Uterus (tissue), 2 donors: ENCODE results near the gene IRAK3.

ENCODE experiments used
- POLR2A ChIP-seq, 2 donors: fragments of 450-650 bp; IDR thresholded peaks; one replicate each; pipeline ENCODE4 v1.6.1; 2016; ENCODE audit warnings: antibody characterized with exemption in 2 of 2, mild to moderate bottlenecking in 1 of 2, moderate library complexity in 1 of 2
- TF ChIP-seq, protein P1 (sequence below), 4 experiments: fragments of 200-600 bp in 2 of 4; fragments of 450-650 bp in 2 of 4; sonication (generic) in 2 of 4; IDR thresholded peaks; one replicate each; pipeline ENCODE4 v1.5.1; 2016 to 2019; ENCODE audit warnings: antibody characterized with exemption in 4 of 4, mild to moderate bottlenecking in 2 of 4, moderate library complexity in 1 of 4

DNA sequence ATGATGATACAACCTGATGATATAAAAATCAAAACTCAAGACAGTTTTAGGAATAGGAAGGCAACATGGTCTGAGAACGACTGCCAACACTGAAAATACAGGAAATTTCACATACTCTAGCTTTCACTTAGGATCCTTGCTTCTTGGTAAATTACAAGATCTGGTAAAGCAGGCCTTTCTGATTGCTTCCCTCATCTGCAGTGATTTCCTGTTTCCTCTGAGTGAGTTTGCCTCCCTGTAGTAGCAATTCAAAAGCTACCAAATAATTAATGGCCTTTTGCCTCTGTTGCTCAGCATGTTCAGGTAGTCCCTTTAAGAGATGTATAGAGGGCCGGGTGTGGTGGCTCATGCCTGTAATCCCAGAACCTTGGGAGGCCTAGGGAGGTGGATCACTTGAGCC lies 2.0 kb upstream of the IRAK3 start:
- TF ChIP-seq, protein P1, sequence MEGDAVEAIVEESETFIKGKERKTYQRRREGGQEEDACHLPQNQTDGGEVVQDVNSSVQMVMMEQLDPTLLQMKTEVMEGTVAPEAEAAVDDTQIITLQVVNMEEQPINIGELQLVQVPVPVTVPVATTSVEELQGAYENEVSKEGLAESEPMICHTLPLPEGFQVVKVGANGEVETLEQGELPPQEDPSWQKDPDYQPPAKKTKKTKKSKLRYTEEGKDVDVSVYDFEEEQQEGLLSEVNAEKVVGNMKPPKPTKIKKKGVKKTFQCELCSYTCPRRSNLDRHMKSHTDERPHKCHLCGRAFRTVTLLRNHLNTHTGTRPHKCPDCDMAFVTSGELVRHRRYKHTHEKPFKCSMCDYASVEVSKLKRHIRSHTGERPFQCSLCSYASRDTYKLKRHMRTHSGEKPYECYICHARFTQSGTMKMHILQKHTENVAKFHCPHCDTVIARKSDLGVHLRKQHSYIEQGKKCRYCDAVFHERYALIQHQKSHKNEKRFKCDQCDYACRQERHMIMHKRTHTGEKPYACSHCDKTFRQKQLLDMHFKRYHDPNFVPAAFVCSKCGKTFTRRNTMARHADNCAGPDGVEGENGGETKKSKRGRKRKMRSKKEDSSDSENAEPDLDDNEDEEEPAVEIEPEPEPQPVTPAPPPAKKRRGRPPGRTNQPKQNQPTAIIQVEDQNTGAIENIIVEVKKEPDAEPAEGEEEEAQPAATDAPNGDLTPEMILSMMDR (IDR thresholded peaks at IDR 0.05) = no peak
- no peak for TF ChIP-seq POLR2A (IDR thresholded peaks at IDR 0.05)
